ENCODE measurements around the gene CFH. TPM values are rescaled to one million over a fixed set of nuclear protein-coding genes. Genes with fewer than 3 reads are reported as not detected.

Gene CFH
- polyA plus RNA-seq, 1 of the 3 experiments (the other 2 are of a cell fraction): 2.9 TPM

DNA sequence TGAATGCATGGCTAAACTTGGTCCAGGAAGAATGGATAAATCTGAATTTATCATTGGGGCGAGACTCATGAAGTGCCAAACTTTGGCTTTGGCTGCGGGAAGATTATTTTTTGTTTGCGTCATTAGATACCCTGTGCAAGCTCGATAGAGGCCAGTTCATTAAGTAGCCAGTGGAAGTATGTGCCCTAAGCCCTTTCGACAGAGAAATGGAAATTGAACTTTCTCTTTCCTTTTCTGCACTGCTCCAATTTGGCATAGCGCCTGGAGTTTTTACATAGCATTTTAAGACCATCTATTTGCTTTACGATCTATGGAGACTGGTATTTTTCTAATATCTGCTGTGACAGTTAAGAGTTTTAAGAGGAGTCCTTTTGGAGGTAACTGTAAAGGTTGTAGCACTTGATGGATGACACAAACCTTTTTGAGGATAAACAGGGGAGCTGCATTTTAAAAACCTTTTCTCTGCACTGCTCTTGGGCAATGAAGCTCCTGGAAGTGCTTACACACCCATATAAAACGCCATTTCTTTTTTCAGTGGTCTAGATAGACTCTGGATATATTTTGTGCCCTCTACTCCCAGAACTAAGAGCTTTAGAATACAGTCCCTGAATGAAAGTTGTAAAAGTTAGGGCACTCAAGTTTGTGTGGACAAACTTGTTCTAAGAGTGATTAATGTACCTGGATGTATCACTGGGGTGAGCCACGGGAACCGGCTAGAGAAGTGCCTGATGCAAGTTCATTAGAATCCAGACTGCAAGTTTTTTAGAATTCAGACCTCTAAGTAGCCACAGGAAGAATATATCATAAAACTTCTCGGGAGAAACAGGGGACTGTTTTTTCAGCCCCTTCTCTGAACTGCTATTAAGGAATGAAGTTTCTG lies 81.5 kb downstream of the CFH start:
- Histone ChIP-seq H3K27me3 (ENCODE audit: insufficient read depth) (no peaks in the 10 kb centered on the region), H3K9me2 (no peaks in the 10 kb centered on the region), H3F3A (replicated peaks; ENCODE audit: insufficient read depth) (no peaks in the 10 kb centered on the region), H3K27ac (ENCODE audit: low read depth in 2 of 2, low read length in 1 of 2) (no peak overlapping the region), H3K79me2 (ENCODE audit: insufficient read depth) (no peaks in the 10 kb centered on the region), H2AFZ (ENCODE audit: low read depth) (no peak overlapping the region; the same call in 1 of the 2 replicates), H3K9me3 (no peaks in the 10 kb centered on the region; the same call in 1 of the 2 replicates), H3K4me3 (ENCODE audit: low read depth in 2 of 2, low read length in 1 of 2) (no peak overlapping the region), H3K9ac (no peak overlapping the region), H3K4me1 (ENCODE audit: control insufficient read depth in 1 of 2, insufficient read depth in 2 of 2, low read depth in 1 of 2, low read length in 1 of 2) (no peaks in the 10 kb centered on the region; a peak in 1 of 4 replicates), H4K20me1 (ENCODE audit: insufficient read depth) (no peaks in the 10 kb centered on the region), H3K4me2 (no peak overlapping the region), H3K36me3 (replicated peaks in 1 of 2; ENCODE audit: control insufficient read depth in 1 of 2, insufficient read depth in 2 of 2, low read length in 1 of 2) (no peaks in the 10 kb centered on the region)
- DNase-seq: no peak
- ChIA-PET CTCF (interaction anchor here (1.8 kb wide), 1 partner anchor 10 kb away, joined by 5 read pairs; no protein-coding TSS in a partner anchor), POLR2A (no interaction called here)
- WGBS (ENCODE audit: low lambda C conversion rate): 65% methylated on average over 11 of the region's 11 CpGs
- TF ChIP-seq RFX5 (IDR thresholded peaks at IDR 0.05; ENCODE audit: low read length) (no peak), CHD2 (IDR thresholded peaks at IDR 0.05; ENCODE audit: low read length, partially characterized antibody) (no peak), FOSL2 (IDR thresholded peaks at IDR 0.05; ENCODE audit: borderline replicate concordance, low read depth) (no peak), TEAD4 (IDR thresholded peaks at IDR 0.05; ENCODE audit: borderline replicate concordance, insufficient read depth) (no peak), POLR2AphosphoS5 (IDR thresholded peaks at IDR 0.05; ENCODE audit: low read depth, low read length) (no peak), MXI1 (IDR thresholded peaks at IDR 0.05; ENCODE audit: low read depth, low read length) (no peak), EZH2phosphoT487 (IDR thresholded peaks at IDR 0.05; ENCODE audit: borderline replicate concordance, low read depth) (no peak), JUND (IDR thresholded peaks at IDR 0.05) (no peak), EP300 (IDR thresholded peaks at IDR 0.05; ENCODE audit: borderline replicate concordance in 1 of 2, low read depth in 1 of 2, low read length in 1 of 2) (no peak), FOXM1 (IDR thresholded peaks at IDR 0.05; ENCODE audit: low read depth) (no peak), GABPA (IDR thresholded peaks at IDR 0.05; ENCODE audit: low read depth) (no peak)
- TF ChIP-seq, protein P1, sequence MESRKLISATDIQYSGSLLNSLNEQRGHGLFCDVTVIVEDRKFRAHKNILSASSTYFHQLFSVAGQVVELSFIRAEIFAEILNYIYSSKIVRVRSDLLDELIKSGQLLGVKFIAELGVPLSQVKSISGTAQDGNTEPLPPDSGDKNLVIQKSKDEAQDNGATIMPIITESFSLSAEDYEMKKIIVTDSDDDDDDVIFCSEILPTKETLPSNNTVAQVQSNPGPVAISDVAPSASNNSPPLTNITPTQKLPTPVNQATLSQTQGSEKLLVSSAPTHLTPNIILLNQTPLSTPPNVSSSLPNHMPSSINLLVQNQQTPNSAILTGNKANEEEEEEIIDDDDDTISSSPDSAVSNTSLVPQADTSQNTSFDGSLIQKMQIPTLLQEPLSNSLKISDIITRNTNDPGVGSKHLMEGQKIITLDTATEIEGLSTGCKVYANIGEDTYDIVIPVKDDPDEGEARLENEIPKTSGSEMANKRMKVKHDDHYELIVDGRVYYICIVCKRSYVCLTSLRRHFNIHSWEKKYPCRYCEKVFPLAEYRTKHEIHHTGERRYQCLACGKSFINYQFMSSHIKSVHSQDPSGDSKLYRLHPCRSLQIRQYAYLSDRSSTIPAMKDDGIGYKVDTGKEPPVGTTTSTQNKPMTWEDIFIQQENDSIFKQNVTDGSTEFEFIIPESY (IDR thresholded peaks at IDR 0.05; ENCODE audit: borderline replicate concordance, low read depth): no peak
- TF ChIP-seq, protein P2, sequence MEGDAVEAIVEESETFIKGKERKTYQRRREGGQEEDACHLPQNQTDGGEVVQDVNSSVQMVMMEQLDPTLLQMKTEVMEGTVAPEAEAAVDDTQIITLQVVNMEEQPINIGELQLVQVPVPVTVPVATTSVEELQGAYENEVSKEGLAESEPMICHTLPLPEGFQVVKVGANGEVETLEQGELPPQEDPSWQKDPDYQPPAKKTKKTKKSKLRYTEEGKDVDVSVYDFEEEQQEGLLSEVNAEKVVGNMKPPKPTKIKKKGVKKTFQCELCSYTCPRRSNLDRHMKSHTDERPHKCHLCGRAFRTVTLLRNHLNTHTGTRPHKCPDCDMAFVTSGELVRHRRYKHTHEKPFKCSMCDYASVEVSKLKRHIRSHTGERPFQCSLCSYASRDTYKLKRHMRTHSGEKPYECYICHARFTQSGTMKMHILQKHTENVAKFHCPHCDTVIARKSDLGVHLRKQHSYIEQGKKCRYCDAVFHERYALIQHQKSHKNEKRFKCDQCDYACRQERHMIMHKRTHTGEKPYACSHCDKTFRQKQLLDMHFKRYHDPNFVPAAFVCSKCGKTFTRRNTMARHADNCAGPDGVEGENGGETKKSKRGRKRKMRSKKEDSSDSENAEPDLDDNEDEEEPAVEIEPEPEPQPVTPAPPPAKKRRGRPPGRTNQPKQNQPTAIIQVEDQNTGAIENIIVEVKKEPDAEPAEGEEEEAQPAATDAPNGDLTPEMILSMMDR (IDR thresholded peaks at IDR 0.05): no peak
- TF ChIP-seq, protein P3, sequence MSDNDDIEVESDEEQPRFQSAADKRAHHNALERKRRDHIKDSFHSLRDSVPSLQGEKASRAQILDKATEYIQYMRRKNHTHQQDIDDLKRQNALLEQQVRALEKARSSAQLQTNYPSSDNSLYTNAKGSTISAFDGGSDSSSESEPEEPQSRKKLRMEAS (IDR thresholded peaks at IDR 0.05; ENCODE audit: low read depth): no peak
